D721Med (cell line): ENCODE results near the gene THRSP.
"Not testable (repeated sequence)": the region's sequence is repeated elsewhere in the genome, so short reads cannot be mapped to it uniquely, and the experiment has no call there.

Experiments
- DNase-seq: peaks from one replicate; pipeline ENCODE4 v3.0.0; 2011; ENCODE audit warnings: low spot score; ENCODE audit not compliant: insufficient read length
- FAIRE-seq: peaks from 2 replicates; lab custom pipeline; 2011; peaks lifted over from hg19 to GRCh38; lab: Jason Lieb, UNC
- TF ChIP-seq, protein P1 (sequence below): IDR thresholded peaks from 2 replicates; pipeline ENCODE4 v1.5.1; 2012; ENCODE audit warnings: mild to moderate bottlenecking, control low read depth; ENCODE audit not compliant: insufficient read depth; ENCODE audit errors: missing control alignments

Gene THRSP

DNA sequence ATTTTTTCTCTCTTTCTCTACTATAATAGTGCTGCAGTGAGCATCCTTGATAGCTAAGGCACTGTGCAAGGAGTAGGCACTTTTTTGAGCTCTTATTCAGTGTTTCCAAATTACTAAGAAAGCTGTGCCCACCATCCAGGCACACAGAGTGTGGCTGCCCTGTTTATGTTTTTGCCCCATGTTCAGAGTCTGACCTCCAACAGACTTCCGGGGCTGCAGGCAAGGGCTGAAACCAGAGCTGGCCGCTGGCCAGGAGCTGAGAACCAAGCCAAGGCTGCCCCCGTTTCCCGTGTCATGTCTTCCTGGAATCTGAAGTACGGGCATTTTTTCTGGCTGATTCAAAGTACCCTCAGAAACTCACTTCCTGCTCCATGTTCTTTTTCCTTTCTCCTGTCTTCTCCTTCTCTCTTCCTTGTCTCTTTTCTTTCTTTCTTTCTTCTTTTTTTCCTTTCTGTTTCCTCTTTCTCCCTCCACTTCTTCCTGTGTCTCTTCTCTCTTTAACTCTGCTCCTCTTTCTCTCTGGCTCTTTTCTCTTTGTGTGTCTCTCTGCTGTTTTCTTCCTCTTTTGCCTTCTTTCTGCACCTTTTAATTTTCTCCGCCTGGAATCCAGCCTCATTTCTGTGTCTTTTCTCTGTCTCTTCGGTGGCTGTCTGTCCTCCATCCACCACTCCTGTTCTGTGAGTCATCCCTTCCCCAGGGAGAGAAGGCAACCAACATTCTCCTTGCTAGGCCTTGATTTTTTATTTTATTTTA lies 23.6 kb upstream of the THRSP start:
- no peak for FAIRE-seq
- TF ChIP-seq, protein P1, sequence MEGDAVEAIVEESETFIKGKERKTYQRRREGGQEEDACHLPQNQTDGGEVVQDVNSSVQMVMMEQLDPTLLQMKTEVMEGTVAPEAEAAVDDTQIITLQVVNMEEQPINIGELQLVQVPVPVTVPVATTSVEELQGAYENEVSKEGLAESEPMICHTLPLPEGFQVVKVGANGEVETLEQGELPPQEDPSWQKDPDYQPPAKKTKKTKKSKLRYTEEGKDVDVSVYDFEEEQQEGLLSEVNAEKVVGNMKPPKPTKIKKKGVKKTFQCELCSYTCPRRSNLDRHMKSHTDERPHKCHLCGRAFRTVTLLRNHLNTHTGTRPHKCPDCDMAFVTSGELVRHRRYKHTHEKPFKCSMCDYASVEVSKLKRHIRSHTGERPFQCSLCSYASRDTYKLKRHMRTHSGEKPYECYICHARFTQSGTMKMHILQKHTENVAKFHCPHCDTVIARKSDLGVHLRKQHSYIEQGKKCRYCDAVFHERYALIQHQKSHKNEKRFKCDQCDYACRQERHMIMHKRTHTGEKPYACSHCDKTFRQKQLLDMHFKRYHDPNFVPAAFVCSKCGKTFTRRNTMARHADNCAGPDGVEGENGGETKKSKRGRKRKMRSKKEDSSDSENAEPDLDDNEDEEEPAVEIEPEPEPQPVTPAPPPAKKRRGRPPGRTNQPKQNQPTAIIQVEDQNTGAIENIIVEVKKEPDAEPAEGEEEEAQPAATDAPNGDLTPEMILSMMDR, result no peak
- no peak for DNase-seq

DNA sequence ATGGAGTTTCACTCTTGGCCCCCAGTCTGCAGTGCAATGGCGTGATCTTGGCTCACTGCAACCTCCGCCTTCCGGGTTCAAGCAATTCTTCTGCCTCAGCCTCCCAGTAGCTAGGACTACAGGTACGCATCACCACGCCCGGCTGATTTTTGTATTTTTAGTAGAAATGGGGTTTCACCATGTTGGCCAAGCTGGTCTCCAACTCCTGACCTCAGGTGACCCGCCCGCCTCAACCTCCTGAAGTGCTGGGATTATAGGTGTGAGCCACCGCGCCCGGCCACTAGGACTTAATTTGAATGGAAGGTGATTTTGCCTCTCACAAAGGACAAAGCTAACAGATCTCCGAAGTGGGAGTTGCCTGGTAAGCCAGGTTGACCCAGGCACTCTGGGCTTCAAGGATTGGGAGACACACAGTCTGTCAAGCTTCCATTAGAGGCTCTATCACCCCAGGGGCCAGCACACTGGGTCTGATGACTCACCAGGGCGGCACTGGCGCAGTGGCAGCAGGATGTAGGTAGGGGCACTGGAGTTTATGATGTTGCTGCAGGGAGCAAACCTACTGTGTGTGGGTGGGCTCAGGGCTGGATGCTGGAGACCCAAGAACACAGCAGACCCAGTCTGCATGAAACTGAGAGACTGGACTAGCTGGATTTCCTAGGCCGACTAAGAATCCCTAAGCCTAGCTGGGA lies 22.8 kb upstream of the THRSP start:
- DNase-seq, result no peak
- TF ChIP-seq, protein P1, result no peak
- no peak for FAIRE-seq

DNA sequence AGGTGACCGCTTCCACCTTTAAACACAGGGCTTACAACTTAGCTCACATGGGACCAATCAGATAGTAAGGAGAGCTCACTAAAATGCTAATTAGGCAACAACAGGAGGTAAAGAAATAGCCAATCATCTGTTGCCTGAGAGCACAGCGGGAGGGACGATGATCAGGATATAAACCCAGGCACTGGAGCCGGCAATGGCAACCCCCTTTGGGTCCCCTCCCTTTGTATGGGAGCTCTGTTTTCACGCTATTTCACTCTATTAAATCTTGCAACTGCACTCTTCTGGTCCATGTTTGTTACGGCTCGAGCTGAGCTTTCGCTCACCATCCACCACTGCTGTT lies 22.3 kb upstream of the THRSP start:
- not testable (repeated sequence) for FAIRE-seq, DNase-seq

DNA sequence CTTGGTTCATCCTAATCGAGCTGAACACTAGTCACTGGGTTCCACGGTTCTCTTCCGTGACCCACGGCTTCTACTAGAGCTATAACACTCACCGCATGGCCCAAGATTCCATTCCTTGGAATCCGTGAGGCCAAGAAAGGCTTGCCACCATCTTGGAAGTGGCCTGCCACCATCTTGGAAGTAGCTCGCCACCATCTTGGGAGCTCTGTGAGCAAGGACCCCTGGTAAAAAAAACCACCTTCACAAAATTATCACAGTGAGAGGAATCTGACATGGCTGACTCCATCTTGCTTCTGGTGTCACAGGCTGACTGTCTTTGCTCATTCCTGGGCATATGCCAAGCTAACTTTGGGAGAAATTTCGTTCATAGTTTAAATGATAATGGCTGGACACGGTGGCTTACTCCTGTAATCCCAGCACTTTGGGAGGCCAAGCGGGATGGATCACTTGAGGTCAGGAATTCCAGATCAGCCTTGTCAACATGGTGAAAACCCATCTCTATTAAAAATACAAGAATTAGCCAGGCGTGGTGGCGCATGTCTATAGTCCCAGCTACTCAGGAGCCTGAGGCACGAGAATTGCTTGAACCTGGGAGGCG lies 21.7 kb upstream of the THRSP start:
- FAIRE-seq (no peak), DNase-seq (no peak)
- TF ChIP-seq, protein P1, result no peak

DNA sequence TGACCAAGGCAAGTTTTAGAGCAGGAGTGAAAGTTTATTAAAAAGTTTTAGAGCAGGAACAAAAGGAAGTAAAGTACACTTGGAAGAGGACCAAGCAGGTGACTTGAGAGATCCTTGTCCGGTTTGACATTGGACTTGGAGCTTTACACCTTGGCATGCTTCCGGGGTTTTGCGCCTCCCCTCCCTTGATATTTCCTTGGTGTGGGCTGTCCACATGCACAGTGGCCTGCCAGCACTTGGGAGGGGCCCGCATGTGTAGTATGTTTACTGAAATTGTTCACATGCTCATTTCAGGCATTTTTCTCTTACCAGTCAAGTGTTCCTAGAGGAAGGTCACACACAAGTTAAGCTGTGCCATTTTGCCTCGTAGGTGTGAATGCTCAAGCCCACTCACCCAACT lies 19.0 kb upstream of the THRSP start:
- TF ChIP-seq, protein P1, result no peak
- no peak for FAIRE-seq

DNA sequence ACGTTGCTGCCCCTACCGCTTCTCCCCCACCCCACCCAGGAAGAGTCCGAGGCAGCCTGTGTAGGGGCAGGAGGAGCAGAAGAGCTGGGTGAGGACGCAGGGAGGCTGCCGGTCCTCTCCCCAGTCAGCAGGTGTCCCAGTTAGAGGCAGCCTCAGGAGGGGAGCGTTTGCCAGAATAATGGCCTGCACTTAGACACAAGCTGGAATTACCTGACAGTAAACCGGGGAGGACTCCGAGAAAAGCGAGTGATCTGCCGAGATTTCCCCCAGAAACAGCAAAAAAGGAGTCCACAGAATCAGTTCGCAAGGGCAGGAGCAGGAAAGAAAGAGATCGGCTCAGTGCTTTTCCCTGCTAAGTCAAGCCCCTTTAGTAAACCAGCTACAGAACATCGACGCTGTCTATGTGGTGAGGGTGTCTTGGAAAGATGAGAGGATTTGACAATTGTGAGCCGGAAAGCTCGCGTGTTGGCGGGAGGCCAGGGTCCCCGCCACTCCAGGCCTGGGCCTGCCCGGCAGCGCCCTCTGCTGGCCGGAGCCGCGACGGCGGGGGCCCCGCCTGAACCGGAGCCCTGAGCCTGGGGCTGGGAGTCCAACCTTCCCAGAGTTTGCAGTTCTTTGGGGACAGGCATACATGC lies 17.7 kb upstream of the THRSP start:
- peak; percentile 78 for DNase-seq
- TF ChIP-seq, protein P1, result peak; percentile 86
- FAIRE-seq, result no peak

More for the DNA sequence above, 19.0 kb upstream of the THRSP start:
- no peak for DNase-seq

DNA sequence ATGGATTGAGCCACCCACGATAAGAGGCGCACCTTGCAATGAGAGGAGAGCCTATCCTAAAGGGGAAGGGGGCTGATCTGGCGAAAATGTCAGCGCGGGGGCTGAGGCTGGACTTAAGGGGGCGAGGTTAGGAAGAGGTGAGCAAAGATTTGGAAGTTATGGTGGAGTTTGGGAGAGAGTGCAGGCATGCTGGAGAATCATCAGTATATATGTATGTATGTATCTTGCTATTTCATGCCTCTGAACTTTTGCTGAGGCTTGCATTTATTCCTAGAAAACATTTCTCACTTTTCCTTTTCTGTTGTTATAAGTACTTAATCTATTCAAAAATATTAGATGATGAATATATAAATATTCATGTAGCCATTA lies 17.2 kb upstream of the THRSP start:
- TF ChIP-seq, protein P1, result no peak
- FAIRE-seq (no peak), DNase-seq (no peak)
